Cardiac muscle cell (in vitro differentiated cells and primary cell): ENCODE data around the gene AFF1. TPM values are rescaled to one million over a fixed set of nuclear protein-coding genes. Genes with fewer than 3 reads are reported as not detected.

ENCODE experiments used
- DNase-seq, 2 donors: peaks; one replicate each; pipeline versions ENCODE4 v3.0.0 to v3.0.0-alpha.2; 2010 to 2017; ENCODE audit warnings: low read depth in 1 of 2, low spot score in 1 of 2
- H3K27ac ChIP-seq: fragments of 200-600 bp; sonication (generic); 2 replicates; pipeline ENCODE4 v1.5.1; 2016
- H3K27me3 ChIP-seq: fragments of 200-600 bp; sonication (generic); 2 replicates; pipeline ENCODE4 v1.6.0; 2016; ENCODE audit warnings: control low read depth
- H3K36me3 ChIP-seq: fragments of 200-600 bp; sonication (generic); 2 replicates; pipeline ENCODE4 v1.5.1; 2016; ENCODE audit warnings: control low read depth
- H3K4me1 ChIP-seq: fragments of 200-600 bp; sonication (generic); 2 replicates; pipeline ENCODE4 v1.8.1; 2017; ENCODE audit warnings: low read depth, mild to moderate bottlenecking, mixed run types
- H3K4me3 ChIP-seq: fragments of 200-600 bp; sonication (generic); 2 replicates; pipeline ENCODE4 v1.5.1; 2016; ENCODE audit warnings: mild to moderate bottlenecking
- H3K9me3 ChIP-seq: fragments of 200-600 bp; sonication (generic); 2 replicates; pipeline ENCODE4 v1.5.1; 2017; ENCODE audit warnings: low read depth, mild to moderate bottlenecking, control low read depth
- polyA plus RNA-seq: library from polyadenylated mRNA; unstranded; fragments of >200 nt; fragmentation: Nextera tagmentation; extraction: Ambion mirVana; gene quantifications from 2 replicates; pipeline ENCODE4 v1.2.1, GENCODE V29; 2016
- total RNA-seq: library from RNA; depleted of rRNA; stranded (reverse); fragments of >200 nt; gene quantifications from 2 replicates; pipeline ENCODE4 v1.2.3, GENCODE V29; 2016
- TF ChIP-seq, protein P1 (sequence below): IDR thresholded peaks from 2 replicates; pipeline ENCODE4 v1.5.1; 2012; ENCODE audit warnings: low read depth, mild to moderate bottlenecking, low read length

Gene AFF1
- total and polyA plus RNA-seq, 2 experiments from 2014 or later = 26.3 to 45.0 TPM

DNA sequence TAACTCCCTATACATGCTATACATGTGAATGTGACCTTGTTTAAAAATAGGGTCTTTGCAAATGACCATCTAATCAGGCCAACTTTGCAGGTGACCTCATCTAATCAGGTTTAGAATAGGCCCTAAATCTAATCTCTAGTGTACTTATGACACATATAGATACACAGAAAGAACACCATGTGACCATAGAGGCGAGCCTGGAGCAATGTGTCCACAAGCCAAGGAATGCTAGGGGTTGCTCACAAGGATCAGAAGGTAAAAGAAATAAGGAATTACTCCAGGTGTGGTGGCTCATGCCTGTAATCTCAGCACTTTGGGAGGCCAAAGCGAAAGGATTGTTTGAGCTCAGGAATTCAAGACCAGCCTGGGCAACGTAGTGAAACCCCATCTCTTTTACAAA lies 32.9 kb upstream of the AFF1 start:
- DNase-seq = no peak
- H3K4me1 ChIP-seq = no peaks in the 10 kb centered on the region
- H3K27me3 ChIP-seq = no peaks in the 10 kb centered on the region
- H3K4me3 ChIP-seq = no peak overlapping the region
- no peak overlapping the region for H3K27ac ChIP-seq
- TF ChIP-seq, protein P1, sequence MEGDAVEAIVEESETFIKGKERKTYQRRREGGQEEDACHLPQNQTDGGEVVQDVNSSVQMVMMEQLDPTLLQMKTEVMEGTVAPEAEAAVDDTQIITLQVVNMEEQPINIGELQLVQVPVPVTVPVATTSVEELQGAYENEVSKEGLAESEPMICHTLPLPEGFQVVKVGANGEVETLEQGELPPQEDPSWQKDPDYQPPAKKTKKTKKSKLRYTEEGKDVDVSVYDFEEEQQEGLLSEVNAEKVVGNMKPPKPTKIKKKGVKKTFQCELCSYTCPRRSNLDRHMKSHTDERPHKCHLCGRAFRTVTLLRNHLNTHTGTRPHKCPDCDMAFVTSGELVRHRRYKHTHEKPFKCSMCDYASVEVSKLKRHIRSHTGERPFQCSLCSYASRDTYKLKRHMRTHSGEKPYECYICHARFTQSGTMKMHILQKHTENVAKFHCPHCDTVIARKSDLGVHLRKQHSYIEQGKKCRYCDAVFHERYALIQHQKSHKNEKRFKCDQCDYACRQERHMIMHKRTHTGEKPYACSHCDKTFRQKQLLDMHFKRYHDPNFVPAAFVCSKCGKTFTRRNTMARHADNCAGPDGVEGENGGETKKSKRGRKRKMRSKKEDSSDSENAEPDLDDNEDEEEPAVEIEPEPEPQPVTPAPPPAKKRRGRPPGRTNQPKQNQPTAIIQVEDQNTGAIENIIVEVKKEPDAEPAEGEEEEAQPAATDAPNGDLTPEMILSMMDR = no peak
- H3K36me3 ChIP-seq = no peaks in the 10 kb centered on the region
- no peaks in the 10 kb centered on the region for H3K9me3 ChIP-seq

- TF ChIP-seq, protein P1 = no peak
- Histone ChIP-seq H3K4me3 (no peak overlapping the region), H3K36me3 (no peaks in the 10 kb centered on the region), H3K27ac (no peak overlapping the region), H3K27me3 (no peaks in the 10 kb centered on the region), H3K4me1 (peaks cover 18% of the 10 kb centered on the region), H3K9me3 (no peaks in the 10 kb centered on the region)
- DNase-seq = peak in 1 of 2 donors; percentile 65
These were observed 26.6 kb upstream of the AFF1 start for GRCh38 chr4:86908251-86908657.

DNA sequence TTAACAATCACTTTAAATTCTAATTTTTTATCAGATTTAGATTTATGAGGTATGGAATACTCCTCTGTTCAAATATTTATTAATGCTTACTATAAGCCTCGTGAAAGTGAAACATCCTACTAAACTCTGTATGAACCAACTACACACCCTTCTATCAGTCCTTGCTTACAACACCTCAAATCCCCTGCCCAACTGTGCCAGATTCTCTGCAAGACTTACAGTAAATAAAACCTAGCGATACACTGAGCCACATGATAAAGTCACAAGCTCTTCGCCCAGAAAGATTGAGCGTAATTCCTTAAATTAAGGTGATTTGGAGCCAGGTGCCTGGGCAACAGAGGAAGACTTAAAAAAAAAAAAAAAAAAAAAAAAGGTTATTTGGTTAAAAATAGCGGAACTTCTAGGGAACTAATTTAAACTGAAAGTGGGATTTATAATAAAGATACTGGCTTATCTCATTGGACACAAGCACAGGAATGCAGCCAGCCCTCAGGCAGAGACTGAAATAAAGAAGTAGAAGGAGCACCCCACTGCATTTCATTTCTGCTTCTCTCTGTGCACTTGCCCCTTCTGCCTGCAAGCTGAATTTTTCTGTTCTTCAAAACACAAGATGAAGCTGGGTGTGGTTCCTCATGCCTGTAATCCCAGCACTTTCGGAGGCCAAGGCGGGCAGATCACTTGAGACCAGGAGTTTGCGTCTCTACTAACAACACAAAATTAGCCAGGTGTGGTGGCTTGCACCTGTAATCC lies 25.1 kb upstream of the AFF1 start:
- H3K4me1 ChIP-seq = peaks cover 18% of the 10 kb centered on the region
- H3K4me3 ChIP-seq = no peak overlapping the region
- TF ChIP-seq, protein P1 = no peak

DNA sequence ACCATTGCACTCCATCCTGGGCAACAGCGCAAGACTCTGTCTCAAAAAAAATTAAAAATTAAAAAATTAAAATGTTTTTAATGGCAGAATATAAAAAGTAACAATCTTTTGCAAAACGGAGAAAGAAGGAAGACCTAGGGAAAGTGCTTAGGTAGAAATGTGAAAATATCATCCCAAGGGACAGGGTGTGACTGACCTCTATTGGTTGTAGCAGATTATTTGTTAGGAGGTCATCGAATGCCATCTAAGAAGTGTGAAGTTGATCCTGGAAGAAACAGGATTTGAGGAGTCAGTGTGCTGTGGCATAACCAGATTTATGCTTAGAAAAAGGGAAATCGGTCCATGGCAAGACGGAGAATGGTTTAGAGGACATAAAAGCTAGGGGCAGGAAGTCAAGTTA lies 24.4 kb upstream of the AFF1 start:
- no peaks in the 10 kb centered on the region for H3K9me3 ChIP-seq
- no peak overlapping the region for H3K27ac ChIP-seq
- H3K4me1 ChIP-seq = peaks cover 18% of the 10 kb centered on the region
- no peaks in the 10 kb centered on the region for H3K27me3 ChIP-seq
- DNase-seq = no peak
- TF ChIP-seq, protein P1 = no peak
- no peaks in the 10 kb centered on the region for H3K36me3 ChIP-seq
- H3K4me3 ChIP-seq = no peak overlapping the region

More for the DNA sequence above, 25.1 kb upstream of the AFF1 start:
- no peak for DNase-seq
- H3K36me3 ChIP-seq = no peaks in the 10 kb centered on the region
- no peaks in the 10 kb centered on the region for H3K27me3 ChIP-seq
- H3K9me3 ChIP-seq = no peaks in the 10 kb centered on the region
- no peak overlapping the region for H3K27ac ChIP-seq

DNA sequence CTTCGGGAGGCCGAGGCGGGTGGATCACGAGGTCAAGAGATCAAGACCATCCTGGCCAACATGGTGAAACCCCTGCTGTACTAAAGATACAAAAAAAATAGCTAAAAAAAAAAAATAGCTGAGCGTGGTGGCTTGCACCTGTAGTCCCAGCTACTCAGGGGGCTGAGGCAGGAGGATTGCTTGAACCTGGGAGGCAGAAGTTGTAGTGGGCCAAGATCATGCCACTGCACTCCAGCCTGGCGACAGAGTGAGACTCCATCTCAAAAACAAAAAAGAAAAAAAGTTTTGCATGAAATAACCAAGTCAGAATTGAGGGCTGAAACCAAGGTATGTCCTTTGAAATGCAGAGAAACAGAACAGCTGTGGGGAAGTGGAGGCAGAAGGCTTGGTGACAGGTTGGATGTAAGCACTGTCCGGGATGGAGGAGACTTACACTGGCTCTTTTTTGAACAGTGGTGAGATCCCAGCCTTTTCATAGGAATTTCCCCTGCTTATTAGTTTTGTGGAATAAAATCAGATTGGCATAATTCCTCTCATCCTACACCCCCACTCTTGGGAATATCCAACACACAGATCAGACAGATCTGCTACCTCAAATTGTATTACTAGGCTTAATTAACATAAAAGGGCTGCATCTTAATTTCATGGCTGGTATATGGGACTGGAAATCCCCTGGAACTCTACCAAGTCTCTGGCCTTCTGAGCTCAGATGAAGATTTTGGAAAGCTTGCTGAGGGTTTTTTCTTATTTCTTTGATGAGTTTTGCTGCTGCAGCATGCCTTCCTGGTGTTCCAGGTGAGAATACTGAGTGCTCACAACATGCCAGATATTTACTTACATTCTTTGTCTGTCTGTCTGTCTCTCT lies 23.8 kb upstream of the AFF1 start:
- H3K27ac ChIP-seq = no peak overlapping the region
- peak in 1 of 2 donors; percentile 42 for DNase-seq
- TF ChIP-seq, protein P1 = no peak
- H3K4me1 ChIP-seq = peaks cover 18% of the 10 kb centered on the region
- no peaks in the 10 kb centered on the region for H3K36me3 ChIP-seq
- H3K4me3 ChIP-seq = no peak overlapping the region
- H3K27me3 ChIP-seq = no peaks in the 10 kb centered on the region
- no peaks in the 10 kb centered on the region for H3K9me3 ChIP-seq
